Lung (tissue), 12 donors: ENCODE measurements around the gene CPED1. TPM values are rescaled to one million over a fixed set of nuclear protein-coding genes. Genes with fewer than 3 reads are reported as not detected.
A peak's percentile ranks its signal among the peaks of the same experiment; 100 is the strongest.

Experiments
- ATAC-seq: fragments of 200-7000 bp; cut with Tn5 transposase; one replicate; pipeline ENCODE4 v1.9.1; 2020; ENCODE audit warnings: moderate number of reproducible peaks; ENCODE audit not compliant: insufficient read depth, low FRiP score
- DNase-seq, 3 donors: peaks; one replicate each; pipeline ENCODE4 v3.0.0-alpha.2; 2013 to 2017
- H3K27ac ChIP-seq, 2 donors: one replicate each; pipeline ENCODE4 v1.5.1; 2013; ENCODE audit warnings: mild to moderate bottlenecking in 2 of 2, moderate library complexity in 2 of 2, control low read depth in 1 of 2, inconsistent platforms in 1 of 2, low read depth in 1 of 2, low read length in 1 of 2
- H3K27me3 ChIP-seq, 3 donors: one replicate each; pipeline ENCODE4 v1.5.1; 2013; ENCODE audit warnings: low read length in 2 of 3; ENCODE audit not compliant: control insufficient read depth in 3 of 3, insufficient read depth in 3 of 3
- H3K36me3 ChIP-seq, 4 donors: one replicate each; pipeline ENCODE4 v1.5.1; 2013; ENCODE audit warnings: low read length in 4 of 4, mild to moderate bottlenecking in 1 of 4, moderate library complexity in 1 of 4; ENCODE audit not compliant: control insufficient read depth in 4 of 4, insufficient read depth in 4 of 4
- H3K4me1 ChIP-seq, 5 donors: one replicate each; pipeline ENCODE4 v1.5.1; 2013; ENCODE audit warnings: low read length in 5 of 5, mild to moderate bottlenecking in 2 of 5, moderate library complexity in 1 of 5; ENCODE audit not compliant: control insufficient read depth in 5 of 5, insufficient read depth in 5 of 5
- H3K4me3 ChIP-seq: one replicate; pipeline ENCODE4 v1.5.1; 2013; ENCODE audit warnings: mild to moderate bottlenecking, control low read depth, moderate library complexity
- H3K9ac ChIP-seq, 2 donors: one replicate each; pipeline ENCODE4 v1.5.1; 2013; ENCODE audit warnings: low read length in 2 of 2, control low read depth in 1 of 2; ENCODE audit not compliant: insufficient read depth in 1 of 2
- H3K9me3 ChIP-seq, 4 donors: one replicate each; pipeline ENCODE4 v1.5.1; 2013; ENCODE audit warnings: low read length in 3 of 4, mild to moderate bottlenecking in 1 of 4, moderate library complexity in 1 of 4; ENCODE audit not compliant: control insufficient read depth in 4 of 4, insufficient read depth in 3 of 4
- CTCF ChIP-seq: IDR thresholded peaks from 2 replicates; pipeline ENCODE4 v1.5.1; 2012; ENCODE audit warnings: mild to moderate bottlenecking; ENCODE audit errors: control extremely low read depth, extremely low read depth
- WGBS, 2 donors: extraction: QIAGEN DNeasy Blood & Tissue Kit; methylation state at CpG; one replicate each; pipeline ENCODE4 v1.1.7; 2013; 5-methylcytosine and 5-hydroxymethylcytosine counted together
- polyA plus RNA-seq, 2 donors: library from polyadenylated mRNA; stranded (reverse); fragments of 200-250 nt; gene quantifications; one replicate each; pipeline ENCODE4 v1.2.1, GENCODE V29; 2013
- total RNA-seq, 2 donors: library from RNA; depleted of rRNA in 1 of 2; stranded (reverse); fragments of >200 nt in 1 of 2; gene quantifications; one replicate each; pipeline ENCODE4 v1.2.1, GENCODE V29; 2014 to 2021
- donor health status: control.
- donor health status: control.
- donor health status: Bipolar disorder and iron deficiency.
- donor health status: healthy.
- donor health status: DM: yes; HTN: yes; CAD: no.

The CPED1 gene
- total and polyA plus RNA-seq, 4 donors = 1.8 to 32.3 (median 7.4) TPM

GRCh38 chr7:121327671-121328070 lies 339.2 kb downstream of the CPED1 start:
- no peak for TF ChIP-seq CTCF
- Histone ChIP-seq H3K4me3 (no peak overlapping the region), H3K9me3 (peaks cover 0 to 3% (median 0%) of the 10 kb centered on the region in 4 donors), H3K9ac (no peak overlapping the region), H3K4me1 (peaks cover 0 to 17% (median 4%) of the 10 kb centered on the region in 5 donors), H3K27ac (no peak overlapping the region), H3K36me3 (no peaks in the 10 kb centered on the region), H3K27me3 (peaks cover 4 to 51% (median 42%) of the 10 kb centered on the region in 3 donors)
- ATAC-seq (no peak), DNase-seq (no peak)
- 80 to 86% methylated on average over 5 of the region's 5 CpGs for WGBS, 2 donors

- no peak for DNase-seq
- no peak within 1 kb of the TSS for H3K27ac ChIP-seq
- H3K27me3 ChIP-seq = peaks cover 4 to 52% (median 51%) of the 10 kb centered on the region in 3 donors
- H3K36me3 ChIP-seq = no peaks in the 10 kb centered on the region
- 20 to 27% methylated on average over 27 of the region's 27 CpGs for WGBS, 2 donors
- H3K4me3 ChIP-seq = no peak within 1 kb of the TSS
- H3K4me1 ChIP-seq = peaks cover 0 to 17% (median 4%) of the 10 kb centered on the region in 5 donors
- TF ChIP-seq CTCF = no peak
- H3K9me3 ChIP-seq = peaks cover 0 to 3% (median 0%) of the 10 kb centered on the region in 4 donors
- H3K9ac ChIP-seq = no peak within 1 kb of the TSS
- no peak for ATAC-seq
Measured at GRCh38 chr7:121328508-121329190, 340.1 kb downstream of the CPED1 start, which contains the start of gene WNT16. TSS of gene WNT16 (plus strand) at chr7:121329000. CDS start at chr7:121329293, 293 bp downstream.

- TF ChIP-seq CTCF = no peak
- peaks cover 0 to 3% (median 0%) of the 10 kb centered on the region in 4 donors for H3K9me3 ChIP-seq
- 4 to 5% methylated on average over 46 to 47 of the region's 47 CpGs for WGBS, 2 donors
- no peaks in the 10 kb centered on the region for H3K36me3 ChIP-seq
- H3K4me1 ChIP-seq = peaks cover 0 to 16% (median 0%) of the 10 kb centered on the region in 5 donors
- no peak overlapping the region for H3K4me3 ChIP-seq
- no peak overlapping the region for H3K9ac ChIP-seq
- no peak overlapping the region for H3K27ac ChIP-seq
- DNase-seq (peak in 2 of 3 donors; percentile 21 to 22), ATAC-seq (no peak)
- H3K27me3 ChIP-seq = peaks cover 4 to 57% (median 54%) of the 10 kb centered on the region in 3 donors
Measured at GRCh38 chr7:121329191-121330052, 340.9 kb downstream of the CPED1 start.
